OCI-LY3 (cell line): ENCODE measurements around the gene CBX1.

Experiments used
- CTCF ChIP-seq: fragments of 200-600, 300-600 bp; sonication (generic); IDR thresholded peaks from 2 replicates; pipeline ENCODE4 v1.5.1; 2014; ENCODE audit warnings: antibody characterized with exemption, low read length, low read depth
- EZH2phosphoT487 ChIP-seq: fragments of 200-600 bp; shearing (Covaris generic); IDR thresholded peaks from 2 replicates; pipeline ENCODE4 v1.6.1; 2018; ENCODE audit warnings: antibody characterized with exemption, mixed run types, low read depth

- TF ChIP-seq CTCF (no peak), EZH2phosphoT487 (no peak)
These were observed 6.1 kb upstream of the CBX1 start, which contains the start of gene SNX11 for GRCh38 chr17:48107137-48108055.
